ENCODE measurements around the gene TSPAN18.

DNA sequence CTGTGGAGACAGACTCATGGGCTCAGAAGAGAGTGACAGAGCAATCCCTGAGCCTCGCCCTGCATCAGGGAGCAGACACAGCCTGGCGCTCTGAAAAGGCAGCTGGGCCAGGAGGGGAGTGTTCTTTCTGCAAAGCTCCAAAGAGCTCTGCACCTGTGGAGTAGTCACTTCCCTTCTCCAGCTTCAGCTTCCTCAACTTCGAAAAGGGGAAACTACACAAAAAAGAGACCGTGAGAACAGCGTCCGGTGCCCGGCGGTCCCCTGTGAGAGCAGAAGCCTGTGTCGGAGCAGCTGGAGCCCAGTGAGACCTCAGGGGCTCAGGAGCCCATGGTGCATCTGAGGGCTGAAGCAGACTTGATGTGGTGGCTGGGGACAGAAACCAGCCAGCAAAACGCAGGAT is 188.9 kb downstream of the TSPAN18 start:
- no peak for TF ChIP-seq POLR2A (IDR thresholded peaks at IDR 0.05)
- TF ChIP-seq, protein P1, sequence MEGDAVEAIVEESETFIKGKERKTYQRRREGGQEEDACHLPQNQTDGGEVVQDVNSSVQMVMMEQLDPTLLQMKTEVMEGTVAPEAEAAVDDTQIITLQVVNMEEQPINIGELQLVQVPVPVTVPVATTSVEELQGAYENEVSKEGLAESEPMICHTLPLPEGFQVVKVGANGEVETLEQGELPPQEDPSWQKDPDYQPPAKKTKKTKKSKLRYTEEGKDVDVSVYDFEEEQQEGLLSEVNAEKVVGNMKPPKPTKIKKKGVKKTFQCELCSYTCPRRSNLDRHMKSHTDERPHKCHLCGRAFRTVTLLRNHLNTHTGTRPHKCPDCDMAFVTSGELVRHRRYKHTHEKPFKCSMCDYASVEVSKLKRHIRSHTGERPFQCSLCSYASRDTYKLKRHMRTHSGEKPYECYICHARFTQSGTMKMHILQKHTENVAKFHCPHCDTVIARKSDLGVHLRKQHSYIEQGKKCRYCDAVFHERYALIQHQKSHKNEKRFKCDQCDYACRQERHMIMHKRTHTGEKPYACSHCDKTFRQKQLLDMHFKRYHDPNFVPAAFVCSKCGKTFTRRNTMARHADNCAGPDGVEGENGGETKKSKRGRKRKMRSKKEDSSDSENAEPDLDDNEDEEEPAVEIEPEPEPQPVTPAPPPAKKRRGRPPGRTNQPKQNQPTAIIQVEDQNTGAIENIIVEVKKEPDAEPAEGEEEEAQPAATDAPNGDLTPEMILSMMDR (IDR thresholded peaks at IDR 0.05): no peak

Data from ovary (tissue), 3 donors.